Adrenal gland (tissue), 12 donors: ENCODE measurements around the gene PTDSS2. TPM values are rescaled to one million over a fixed set of nuclear protein-coding genes. Genes with fewer than 3 reads are reported as not detected.

Source experiments
- DNase-seq, 7 donors: peaks; one replicate each; pipeline ENCODE4 v3.0.0-alpha.2; 2019 to 2020
- H3K27ac ChIP-seq, 5 donors: fragments of 200-600 bp; sonication (generic) in 4 of 5; 1 replicate in 3 of 5; 2 replicates in 2 of 5; pipeline versions ENCODE4 v1.5.1 to v1.8.0; 2016 to 2020; ENCODE audit warnings: mild to moderate bottlenecking in 1 of 5
- H3K27me3 ChIP-seq: fragments of 200-600 bp; 2 replicates; pipeline ENCODE4 v1.8.0; 2021
- H3K36me3 ChIP-seq, 2 donors: fragments of 200-600 bp; replicated peaks in 1 of 2; 1 replicate in 1 of 2; 2 replicates in 1 of 2; pipeline versions ENCODE4 v1.5.1 to v1.8.0; 2018 to 2022
- H3K4me1 ChIP-seq, 2 donors: fragments of 200-600 bp; replicated peaks in 1 of 2; 1 replicate in 1 of 2; 2 replicates in 1 of 2; pipeline versions ENCODE4 v1.5.1 to v1.8.0; 2018 to 2021
- H3K4me3 ChIP-seq, 4 donors: fragments of 200-600 bp; sonication (generic) in 3 of 4; one replicate each; pipeline ENCODE4 v1.5.1; 2016 to 2018
- H3K9me3 ChIP-seq, 3 donors: fragments of 200-600 bp; sonication (generic) in 1 of 3; replicated peaks in 1 of 3; 1 replicate in 2 of 3; 2 replicates in 1 of 3; pipeline versions ENCODE4 v1.5.1 to v1.8.0; 2016 to 2021
- CTCF ChIP-seq, 6 experiments: fragments of 450-650 bp in 4 of 6; fragments of 200-600 bp in 2 of 6; sonication (generic) in 1 of 6; IDR thresholded peaks; 1 replicate in 5 of 6; 2 replicates in 1 of 6; pipeline versions ENCODE4 v1.5.1 to v1.8.0; 2016 to 2021; ENCODE audit warnings: antibody characterized with exemption in 6 of 6, mild to moderate bottlenecking in 2 of 6, moderate library complexity in 1 of 6
- POLR2A ChIP-seq, 2 donors: fragments of 450-650 bp; IDR thresholded peaks; one replicate each; pipeline ENCODE4 v1.6.1; 2017; ENCODE audit warnings: antibody characterized with exemption in 2 of 2, mild to moderate bottlenecking in 2 of 2, moderate library complexity in 1 of 2
- whole genome bisulfite sequencing, 4 donors: extraction: QIAGEN DNeasy Blood & Tissue Kit in 2 of 4; methylation state at CpG; one replicate each; pipeline versions ENCODE4 v1.1.5 to v1.1.7; 2013 to 2017; 5-methylcytosine and 5-hydroxymethylcytosine counted together
- intact Hi-C, 2 donors: fragments of 100-400 bp; cut with DNase I; formaldehyde crosslinking; loops; one replicate each; pipeline versions ENCODE4 v1.14.1 to v1.15.0; 2022 to 2023
- polyA plus RNA-seq, 3 donors: library from polyadenylated mRNA; stranded (reverse); fragments of 200-250 nt in 2 of 3; fragments of 350-450 nt in 1 of 3; fragmentation: Illumina TruSeq in 1 of 3; extraction: RNeasy Lipid Tissue Mini Kit (QIAGEN cat#74804) in 1 of 3; gene quantifications; one replicate each; pipeline ENCODE4 v1.2.3, GENCODE V29; 2013 to 2014
- total RNA-seq, 9 donors: library from RNA; depleted of rRNA in 4 of 9; stranded (reverse); fragments of >200 nt in 4 of 9; fragments of 120-200 nt in 1 of 9; fragmentation: NEBNext Ultra II Directional in 1 of 9; extraction: Animal tissue kit (Norgen Biotek cat#: 25700) in 1 of 9; gene quantifications; one replicate each; pipeline versions ENCODE4 v1.1.0 to v1.2.4, GENCODE V29; 2013 to 2023
- donor health status: healthy with polysubstance abuse.
- donor health status: Bipolar disorder and iron deficiency.
- donor health status: DM: yes; HTN: yes; CAD: no.
- donor health status: DM: no; HTN: no; CAD: no.
- donor health status: DM: no; HTN: no; CAD: no.
- donor health status: DM: yes; HTN: yes; CAD: no.

The PTDSS2 gene
- total and polyA plus RNA-seq, 12 donors, result 11.0 to 109 (median 44.7) TPM

GRCh38 chr11:499201-500076, 49.4 kb downstream of the PTDSS2 start:
- H3K36me3 ChIP-seq, result peaks cover 0 to 74% of the 10 kb centered on the region in 2 donors
- intact Hi-C loops, result loop anchor here (5.0 to 10.0 kb wide), 2 partner anchors 45 to 47 kb away; partner anchors contain the start of gene PTDSS2 (in 2 of the 2)
- H3K4me1 ChIP-seq, result peaks cover 7 to 20% of the 10 kb centered on the region in 2 donors
- no peaks in the 10 kb centered on the region for H3K27me3 ChIP-seq
- peak overlapping the region in 1 of 5 donors; percentile 45 for H3K27ac ChIP-seq
- DNase-seq, result peak in 1 of 7 donors; percentile 17
- no peaks in the 10 kb centered on the region for H3K9me3 ChIP-seq
- TF ChIP-seq CTCF (IDR thresholded peaks at IDR 0.05) (no peak), POLR2A (IDR thresholded peaks at IDR 0.05) (no peak)
- H3K4me3 ChIP-seq, result no peak overlapping the region
- WGBS, 4 donors, result 79 to 93% (median 88%) methylated on average over 6 to 24 of the region's 24 CpGs

- TF ChIP-seq POLR2A (IDR thresholded peaks at IDR 0.05) (no peak), CTCF (IDR thresholded peaks at IDR 0.05) (no peak)
- intact Hi-C loops, result loop anchor here (5.0 to 10.0 kb wide), 2 partner anchors 46 to 49 kb away; partner anchors contain the start of gene PTDSS2 (in 2 of the 2)
- Histone ChIP-seq H3K36me3 (peaks cover 0 to 59% of the 10 kb centered on the region in 2 donors), H3K4me1 (peaks cover 19 to 36% of the 10 kb centered on the region in 2 donors), H3K27ac (no peak overlapping the region), H3K4me3 (no peak overlapping the region), H3K27me3 (no peaks in the 10 kb centered on the region), H3K9me3 (no peaks in the 10 kb centered on the region)
- WGBS, 4 donors, result 91 to 95% (median 94%) methylated on average over 22 to 24 of the region's 24 CpGs
- no peak for DNase-seq
Observed at GRCh38 chr11:501001-501682, 51.1 kb downstream of the PTDSS2 start.

GRCh38 chr11:501683-502287, 51.7 kb downstream of the PTDSS2 start:
- Histone ChIP-seq H3K9me3 (no peaks in the 10 kb centered on the region), H3K27me3 (no peaks in the 10 kb centered on the region), H3K36me3 (peaks cover 0 to 52% of the 10 kb centered on the region in 2 donors), H3K27ac (peak overlapping the region in 1 of 5 donors; percentile 85), H3K4me3 (no peak overlapping the region), H3K4me1 (peaks cover 20 to 36% of the 10 kb centered on the region in 2 donors)
- WGBS, 4 donors, result 71 to 81% (median 76%) methylated on average over 6 to 19 of the region's 19 CpGs
- intact Hi-C loops, result loop anchor here (5.0 to 10.0 kb wide), 2 partner anchors 47 to 49 kb away; partner anchors contain the start of gene PTDSS2 (in 2 of the 2)
- peak in 1 of 7 donors; percentile 35 for DNase-seq
- TF ChIP-seq CTCF (IDR thresholded peaks at IDR 0.05) (no peak), POLR2A (IDR thresholded peaks at IDR 0.05) (no peak)
